B cell (primary cell): Measurements from ENCODE around the gene TFDP1. TPM values are rescaled to one million over a fixed set of nuclear protein-coding genes. Genes with fewer than 3 reads are reported as not detected.

Experiments
- ATAC-seq: fragments of 200-7000 bp; cut with Tn5 transposase; one replicate; pipeline ENCODE4 v1.10.0; 2021; ENCODE audit warnings: low read depth, mild to moderate bottlenecking, moderate number of reproducible peaks, moderate library complexity
- CTCF ChIA-PET: fragments of 350-600 bp; sonication (Branson Sonifier 250); formaldehyde crosslinking; loops from one replicate; lab custom pipeline; 2021; ENCODE audit warnings: antibody characterized with exemption, inconsistent platforms; lab: Charles Lee
- POLR2A ChIA-PET: fragments of 350-600 bp; sonication (Branson Sonifier 250); formaldehyde crosslinking; loops from one replicate; lab custom pipeline; 2021; ENCODE audit warnings: antibody characterized with exemption; lab: Charles Lee
- DNase-seq: peaks from one replicate; pipeline ENCODE4 v3.0.0; 2013
- H2AFZ ChIP-seq: 2 replicates; pipeline ENCODE4 v1.6.1; 2012; ENCODE audit warnings: mild to moderate bottlenecking, low read depth, low read length; ENCODE audit not compliant: insufficient read depth, poor library complexity, severe bottlenecking
- H3K27ac ChIP-seq, 2 donors: 1 replicate in 1 of 2; 2 replicates in 1 of 2; pipeline ENCODE4 v1.5.1; 2012 to 2013; ENCODE audit warnings: low read length in 2 of 2, mild to moderate bottlenecking in 2 of 2, moderate library complexity in 1 of 2
- H3K27me3 ChIP-seq, 4 experiments: fragments of 200-600 bp in 1 of 4; sonication (generic) in 1 of 4; replicated peaks in 1 of 4; 1 replicate in 2 of 4; 2 replicates in 2 of 4; pipeline versions ENCODE4 v1.6.1 to v1.7.0; 2013 to 2016; ENCODE audit warnings: low read length in 3 of 4, mild to moderate bottlenecking in 2 of 4, mixed read lengths in 1 of 4, moderate library complexity in 1 of 4; ENCODE audit not compliant: insufficient read depth in 4 of 4, control insufficient read depth in 3 of 4; ENCODE audit errors: control extremely low read depth in 1 of 4
- H3K36me3 ChIP-seq, 2 experiments: replicated peaks in 1 of 2; 1 replicate in 1 of 2; 2 replicates in 1 of 2; pipeline versions ENCODE4 v1.6.1 to v1.7.1; 2013; ENCODE audit warnings: low read length in 1 of 2; ENCODE audit not compliant: insufficient read depth in 2 of 2, control insufficient read depth in 1 of 2; ENCODE audit errors: control extremely low read depth in 1 of 2, extremely low read depth in 1 of 2
- H3K4me1 ChIP-seq, 2 donors: fragments of 200-600 bp in 1 of 2; sonication (generic) in 1 of 2; 1 replicate in 1 of 2; 2 replicates in 1 of 2; pipeline versions ENCODE4 v1.5.1 to v1.6.1; 2013 to 2017; ENCODE audit warnings: low read length in 2 of 2; ENCODE audit not compliant: control insufficient read depth in 2 of 2, insufficient read depth in 2 of 2
- H3K4me2 ChIP-seq: replicated peaks from 2 replicates; pipeline ENCODE3; 2012; ENCODE audit warnings: mild to moderate bottlenecking, low read depth, low read length; ENCODE audit not compliant: poor library complexity, severe bottlenecking
- H3K4me3 ChIP-seq, 5 experiments: fragments of 200-600 bp in 1 of 5; sonication (generic) in 1 of 5; 1 replicate in 3 of 5; 2 replicates in 2 of 5; pipeline versions ENCODE4 v1.5.1 to v1.7.0; 2011 to 2016; ENCODE audit warnings: low read length in 4 of 5, mild to moderate bottlenecking in 4 of 5, low read depth in 2 of 5, control low read depth in 1 of 5, moderate library complexity in 1 of 5; ENCODE audit not compliant: insufficient read depth in 1 of 5; ENCODE audit errors: control extremely low read depth in 1 of 5, extremely low read depth in 1 of 5
- H3K79me2 ChIP-seq: fragments of 200-600 bp; sonication (generic); one replicate; pipeline ENCODE4 v1.6.0; 2016; ENCODE audit warnings: low read length; ENCODE audit not compliant: control insufficient read depth, insufficient read depth
- H3K9ac ChIP-seq: fragments of 200-600 bp; sonication (generic); 2 replicates; pipeline ENCODE4 v1.6.1; 2017; ENCODE audit warnings: mild to moderate bottlenecking, low read length, moderate library complexity
- H3K9me3 ChIP-seq, 3 donors: one replicate each; pipeline versions ENCODE4 v1.6.1 to v1.7.1; 2013; ENCODE audit warnings: low read length in 2 of 3; ENCODE audit not compliant: control insufficient read depth in 2 of 3, insufficient read depth in 1 of 3; ENCODE audit errors: control extremely low read depth in 1 of 3
- H4K20me1 ChIP-seq: 2 replicates; pipeline ENCODE4 v1.6.0; 2012; ENCODE audit warnings: mild to moderate bottlenecking, low read length; ENCODE audit not compliant: insufficient read depth, control insufficient read depth, poor library complexity, severe bottlenecking
- H3K27ac Mint-ChIP-seq: one replicate; pipeline ENCODE4 v1.8.0; 2021; ENCODE audit warnings: mixed read lengths
- H3K27me3 Mint-ChIP-seq: one replicate; pipeline ENCODE4 v1.8.0; 2021; ENCODE audit warnings: mixed read lengths
- H3K4me1 Mint-ChIP-seq: one replicate; pipeline ENCODE4 v1.8.0; 2021; ENCODE audit warnings: mixed read lengths
- H3K4me3 Mint-ChIP-seq: one replicate; pipeline ENCODE4 v1.8.0; 2021; ENCODE audit warnings: mixed read lengths
- H3K9me3 Mint-ChIP-seq: one replicate; pipeline ENCODE4 v1.8.0; 2022; ENCODE audit warnings: mixed read lengths; ENCODE audit not compliant: insufficient read depth
- CTCF ChIP-seq: fragments of 200-600 bp; IDR thresholded peaks from one replicate; pipeline ENCODE4 v1.8.0; 2022; ENCODE audit warnings: antibody characterized with exemption, mild to moderate bottlenecking
- EZH2 ChIP-seq: IDR thresholded peaks from 2 replicates; pipeline ENCODE4 v1.6.1; 2012; ENCODE audit warnings: borderline replicate concordance, low read depth, mild to moderate bottlenecking, moderate library complexity, low read length; ENCODE audit not compliant: insufficient read depth, poor library complexity, severe bottlenecking
- WGBS: methylation state at CpG from one replicate; pipeline ENCODE4 v1.1.5; 2013; ENCODE audit warnings: missing lambda C conversion rate; ENCODE audit not compliant: insufficient coverage; 5-methylcytosine and 5-hydroxymethylcytosine counted together
- intact Hi-C: fragments of 100-400 bp; cut with micrococcal nuclease; formaldehyde crosslinking; loops from one replicate; pipeline ENCODE4 v1.10.0; 2022
- polyA plus RNA-seq: library from polyadenylated mRNA; depleted of rRNA; stranded (reverse); fragments of >200 nt; gene quantifications from 2 replicates; pipeline ENCODE4 v1.2.3, GENCODE V29; 2012
- total RNA-seq, 2 donors: library from RNA; stranded (reverse); fragments of 120-200 nt in 1 of 2; gene quantifications; 1 replicate in 1 of 2; 2 replicates in 1 of 2; pipeline versions ENCODE4 v1.2.3 to v1.2.4, GENCODE V29; 2013 to 2022

TFDP1 gene
- total and polyA plus RNA-seq, 2 donors (not counting 1 experiment from before 2014, with no cell fraction given): 19.1 to 31.1 TPM

- Histone ChIP-seq H3K9ac (no peak overlapping the region), H4K20me1 (peaks cover 19% of the 10 kb centered on the region), H2AFZ (no peak overlapping the region), H3K4me2 (no peak overlapping the region), H3K4me1 (peaks cover 0 to 4% of the 10 kb centered on the region in 2 donors), H3K4me3 (no peak overlapping the region), H3K27ac (no peak overlapping the region), H3K36me3 (peaks cover 0 to 13% of the 10 kb centered on the region in 2 experiments), H3K9me3 (no peaks in the 10 kb centered on the region), H3K27me3 (no peaks in the 10 kb centered on the region), H3K79me2 (peaks cover 85% of the 10 kb centered on the region)
- intact Hi-C loops: no loop called here
- no peaks in the 10 kb centered on the region for H3K9me3 Mint-ChIP-seq
- peaks cover 12% of the 10 kb centered on the region for H3K4me1 Mint-ChIP-seq
- WGBS: 96% methylated on average over 13 of the region's 13 CpGs
- no peak overlapping the region for H3K27ac Mint-ChIP-seq
- no peak for DNase-seq
- H3K27me3 Mint-ChIP-seq: no peaks in the 10 kb centered on the region
- no peak overlapping the region for H3K4me3 Mint-ChIP-seq
- no peak for ATAC-seq
- POLR2A ChIA-PET: no interaction called here
- CTCF ChIA-PET: no interaction called here
- TF ChIP-seq CTCF: no peak
- TF ChIP-seq EZH2: no peak
These were observed 25.1 kb downstream of the TFDP1 start for GRCh38 chr13:113609616-113610015.

- no peaks in the 10 kb centered on the region for H3K27me3 ChIP-seq
- Mint-ChIP-seq H3K4me1 (peaks cover 10% of the 10 kb centered on the region), H3K27me3 (no peaks in the 10 kb centered on the region), H3K27ac (no peak overlapping the region), H3K4me3 (no peak overlapping the region), H3K9me3 (no peaks in the 10 kb centered on the region)
- no peak overlapping the region for H2AFZ ChIP-seq
- intact Hi-C loops: no loop called here
- H3K9me3 ChIP-seq: no peaks in the 10 kb centered on the region
- H3K36me3 ChIP-seq: peaks cover 0 to 17% of the 10 kb centered on the region in 2 experiments
- H3K4me1 ChIP-seq: peaks cover 0 to 4% of the 10 kb centered on the region in 2 donors
- DNase-seq (no peak), ATAC-seq (no peak)
- peaks cover 90% of the 10 kb centered on the region for H3K79me2 ChIP-seq
- no peak for TF ChIP-seq CTCF
- no peak for TF ChIP-seq EZH2
- H3K4me3 ChIP-seq: no peak overlapping the region
- no peak overlapping the region for H3K9ac ChIP-seq
- ChIA-PET POLR2A (no interaction called here), CTCF (no interaction called here)
- peaks cover 19% of the 10 kb centered on the region for H4K20me1 ChIP-seq
- no peak overlapping the region for H3K27ac ChIP-seq
- no peak overlapping the region for H3K4me2 ChIP-seq
- 96% methylated on average over 17 of the region's 19 CpGs for WGBS
These were observed 25.7 kb downstream of the TFDP1 start for GRCh38 chr13:113610266-113610665.
